Stimulated activated CD8-positive, alpha-beta memory T cell treated with anti-CD3 and anti-CD28 coated beads, Interleukin-15, amount 100 ng/mL, for 1 hour (primary cell): Measurements from ENCODE around the gene CHADL.
A peak's percentile ranks its signal among the peaks of the same experiment; 100 is the strongest.

Source experiments
- DNase-seq: peaks from one replicate; pipeline ENCODE4 v3.0.0-alpha.2; 2020; ENCODE audit warnings: low read depth

The CHADL gene

GRCh38 chr22:41230401-41230785, 10.3 kb downstream of the CHADL start:
- DNase-seq: no peak

- DNase-seq: no peak
Observed at GRCh38 chr22:41229730-41230400, 10.9 kb downstream of the CHADL start.

- no peak for DNase-seq
Observed at GRCh38 chr22:41229215-41229614, 11.5 kb downstream of the CHADL start.

- DNase-seq: no peak
Observed at GRCh38 chr22:41226723-41227655, 13.7 kb downstream of the CHADL start.

GRCh38 chr22:41223535-41223934, 17.2 kb downstream of the CHADL start:
- no peak for DNase-seq

- no peak for DNase-seq
Observed at GRCh38 chr22:41222846-41223507, 17.8 kb downstream of the CHADL start.

GRCh38 chr22:41217553-41218157, 23.1 kb downstream of the CHADL start:
- no peak for DNase-seq

- no peak for DNase-seq
Observed at GRCh38 chr22:41216984-41217383, 23.7 kb downstream of the CHADL start.

- no peak for DNase-seq
Observed at GRCh38 chr22:41215926-41216325, 24.8 kb downstream of the CHADL start.

- DNase-seq: no peak
Observed at GRCh38 chr22:41215409-41215808, 25.3 kb downstream of the CHADL start.

- no peak for DNase-seq
Observed at GRCh38 chr22:41206719-41207118, 34.0 kb downstream of the CHADL start.

GRCh38 chr22:41204992-41205900, 35.5 kb downstream of the CHADL start, which contains the start of gene L3MBTL2:
Gene L3MBTL2 (plus strand): TSS chr22:41205312. CDS start chr22:41205363, 51 bp downstream.
- DNase-seq: peak; percentile 99

GRCh38 chr22:41204066-41204465, 36.7 kb downstream of the CHADL start:
- DNase-seq: no peak

GRCh38 chr22:41203118-41203517, 37.6 kb downstream of the CHADL start:
- no peak for DNase-seq

- no peak for DNase-seq
Observed at GRCh38 chr22:41201141-41201540, 39.6 kb downstream of the CHADL start.

- no peak for DNase-seq
Observed at GRCh38 chr22:41198027-41198580, 42.6 kb downstream of the CHADL start.

- DNase-seq: peak; percentile 61
Observed at GRCh38 chr22:41197038-41197972, 43.4 kb downstream of the CHADL start.

- no peak for DNase-seq
Observed at GRCh38 chr22:41193829-41194228, 46.9 kb downstream of the CHADL start.

- DNase-seq: no peak
Observed at GRCh38 chr22:41191467-41191866, 49.3 kb downstream of the CHADL start.

- DNase-seq: no peak
Observed at GRCh38 chr22:41184679-41185078, 56.1 kb downstream of the CHADL start.
